Measurements from ENCODE around the gene R3HDML.
"Not testable (repeated sequence)": the region's sequence is repeated elsewhere in the genome, so short reads cannot be mapped to it uniquely, and the experiment has no call there.

Gene R3HDML, protein sequence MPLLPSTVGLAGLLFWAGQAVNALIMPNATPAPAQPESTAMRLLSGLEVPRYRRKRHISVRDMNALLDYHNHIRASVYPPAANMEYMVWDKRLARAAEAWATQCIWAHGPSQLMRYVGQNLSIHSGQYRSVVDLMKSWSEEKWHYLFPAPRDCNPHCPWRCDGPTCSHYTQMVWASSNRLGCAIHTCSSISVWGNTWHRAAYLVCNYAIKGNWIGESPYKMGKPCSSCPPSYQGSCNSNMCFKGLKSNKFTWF

DNA sequence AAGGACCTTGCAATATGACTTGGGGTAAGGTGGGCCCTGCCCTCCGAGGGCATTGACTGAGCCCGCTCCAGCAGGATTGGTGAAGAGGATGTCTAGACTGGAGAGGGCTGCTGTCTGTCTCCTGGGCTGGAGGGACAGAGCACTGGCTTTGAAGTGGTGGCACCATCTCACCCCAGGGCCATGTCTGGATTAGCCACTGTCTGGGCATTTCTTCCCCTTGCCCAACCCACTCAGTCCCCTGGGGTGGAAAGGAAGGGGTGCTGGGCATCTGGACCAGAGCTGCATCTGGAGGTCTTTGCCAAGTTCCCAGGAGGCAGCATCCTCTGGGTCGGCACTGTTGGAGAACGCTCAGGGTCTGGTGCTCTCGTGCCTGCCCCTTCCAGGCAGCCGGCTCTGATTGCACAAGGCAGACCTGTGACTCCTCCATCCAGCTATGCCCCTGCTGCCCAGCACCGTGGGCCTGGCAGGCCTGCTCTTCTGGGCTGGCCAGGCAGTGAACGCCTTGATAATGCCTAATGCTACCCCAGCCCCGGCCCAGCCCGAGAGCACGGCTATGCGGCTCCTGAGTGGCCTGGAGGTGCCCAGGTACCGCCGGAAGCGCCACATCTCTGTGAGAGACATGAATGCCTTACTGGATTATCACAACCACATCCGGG, at the start of gene R3HDML:
R3HDML (plus strand) TSS at position 319 of the 656 bp plus-strand sequence; CDS start at position 434, 115 bp downstream.
- no peak for DNase-seq

DNA sequence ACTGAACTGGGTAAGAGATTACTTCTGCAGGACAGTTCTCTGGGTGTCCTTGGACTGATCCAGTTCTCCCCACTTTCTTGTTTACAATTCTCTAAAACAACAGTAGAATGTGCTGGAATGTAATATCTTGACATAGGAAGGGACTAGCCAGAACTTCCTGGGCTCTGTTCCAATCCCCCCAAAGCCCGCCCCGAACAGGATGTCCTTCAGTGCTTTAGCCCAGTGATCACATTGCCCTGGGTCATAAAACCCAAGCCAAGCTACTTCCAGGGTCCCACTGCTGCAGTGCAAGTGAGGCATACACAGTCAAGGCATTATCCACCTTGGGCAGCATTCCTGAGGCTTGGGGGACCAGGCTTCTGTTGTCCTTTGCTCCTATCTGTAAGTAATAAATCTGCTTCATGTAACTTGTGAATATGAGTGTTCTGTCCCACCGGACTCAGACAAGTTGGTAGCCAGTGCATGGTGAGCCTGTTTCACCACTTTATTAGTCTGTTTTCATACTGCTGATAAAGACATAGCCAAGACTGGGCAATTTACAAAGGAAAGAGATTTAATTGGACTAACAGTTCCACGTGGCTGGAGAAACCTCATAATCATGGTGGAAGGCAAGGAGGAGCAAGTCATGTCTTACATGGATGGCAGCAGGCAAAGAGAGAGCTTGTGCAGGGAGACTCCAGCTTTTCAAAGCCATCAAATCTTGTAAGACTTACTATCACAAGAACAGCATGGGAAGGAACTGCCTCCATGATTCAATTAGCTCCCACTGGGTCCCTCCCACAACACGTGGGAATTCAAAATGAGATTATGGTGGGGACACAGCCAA, 49.4 kb upstream of the R3HDML start:
- no peak for DNase-seq

DNA sequence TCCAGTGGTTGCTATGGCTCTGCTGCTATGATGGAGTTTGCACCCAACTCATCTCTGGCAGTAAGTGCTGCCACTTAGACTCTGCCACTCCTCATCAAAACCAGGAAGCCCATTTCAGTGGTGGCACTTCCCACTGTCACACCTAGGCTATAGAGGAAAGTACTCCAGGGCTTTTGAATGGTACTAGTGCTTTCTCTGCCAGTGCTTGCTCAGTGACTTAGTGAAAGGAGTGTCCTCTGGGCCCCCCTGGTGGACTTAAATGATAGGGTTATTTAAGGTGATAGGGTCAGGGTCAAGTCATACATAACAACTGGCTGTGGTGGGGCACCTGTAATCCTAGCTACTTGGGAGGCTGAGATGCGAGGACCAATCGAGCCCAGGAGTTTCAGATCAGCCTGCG, 48.6 kb upstream of the R3HDML start:
- no peak for DNase-seq

DNA sequence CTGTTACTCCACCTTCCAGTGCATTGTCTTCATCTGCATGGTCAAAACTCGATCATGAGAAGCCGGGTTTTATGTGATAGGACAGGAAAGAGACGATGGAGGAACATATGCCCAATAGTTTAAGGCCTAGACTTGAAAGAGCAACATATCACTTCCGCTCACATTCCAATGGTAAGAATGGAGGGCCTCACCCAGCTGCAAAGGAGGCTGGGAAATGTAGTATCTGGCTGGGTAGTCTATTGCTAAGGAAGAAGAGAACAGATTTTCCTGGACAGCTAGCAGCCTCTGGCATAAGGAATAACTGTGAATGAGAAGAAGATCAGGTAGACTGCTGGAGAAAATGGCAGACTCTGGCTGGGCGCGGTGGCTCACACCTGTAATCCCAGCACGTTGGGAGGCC, 45.1 kb upstream of the R3HDML start:
- no peak for DNase-seq

DNA sequence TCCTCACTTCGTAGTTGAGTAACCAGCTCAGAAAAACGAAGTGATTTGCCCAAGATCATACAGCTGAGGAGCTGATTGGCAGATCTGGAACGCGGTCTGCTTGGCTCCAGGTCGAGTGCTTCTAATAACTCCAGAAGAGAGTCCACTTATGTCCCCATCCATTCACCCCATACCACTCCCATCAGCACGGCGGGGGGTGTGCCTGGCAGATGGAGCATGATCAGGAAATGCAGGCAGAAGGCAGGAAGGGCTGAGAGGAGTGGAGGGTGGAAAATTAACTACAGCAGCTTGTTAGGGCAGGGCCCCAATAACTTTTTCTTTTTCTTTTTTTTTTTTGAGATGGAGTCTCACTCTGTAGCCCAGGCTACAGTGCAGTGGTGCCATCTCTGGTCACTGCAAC, 40.8 kb upstream of the R3HDML start:
- no peak for DNase-seq

DNA sequence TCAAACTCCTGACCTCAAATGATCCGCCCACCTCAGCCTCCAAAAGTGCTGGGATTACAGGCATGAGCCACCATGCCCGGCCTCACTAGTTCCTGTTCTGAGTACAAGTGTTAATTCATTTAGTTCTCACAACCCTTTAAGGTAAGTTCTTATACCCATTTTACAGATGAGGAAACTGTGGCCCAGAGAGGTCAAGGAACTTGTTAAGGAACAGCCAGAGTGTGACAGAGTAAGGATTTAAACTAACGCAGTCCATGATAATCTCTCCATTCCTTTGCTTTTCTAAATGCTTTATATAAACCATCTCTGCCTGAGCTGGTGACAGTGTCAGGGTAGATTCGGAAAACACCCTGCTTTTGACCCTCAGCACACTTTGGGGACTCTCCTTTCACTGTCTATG, 39.1 kb upstream of the R3HDML start:
- no peak for DNase-seq

DNA sequence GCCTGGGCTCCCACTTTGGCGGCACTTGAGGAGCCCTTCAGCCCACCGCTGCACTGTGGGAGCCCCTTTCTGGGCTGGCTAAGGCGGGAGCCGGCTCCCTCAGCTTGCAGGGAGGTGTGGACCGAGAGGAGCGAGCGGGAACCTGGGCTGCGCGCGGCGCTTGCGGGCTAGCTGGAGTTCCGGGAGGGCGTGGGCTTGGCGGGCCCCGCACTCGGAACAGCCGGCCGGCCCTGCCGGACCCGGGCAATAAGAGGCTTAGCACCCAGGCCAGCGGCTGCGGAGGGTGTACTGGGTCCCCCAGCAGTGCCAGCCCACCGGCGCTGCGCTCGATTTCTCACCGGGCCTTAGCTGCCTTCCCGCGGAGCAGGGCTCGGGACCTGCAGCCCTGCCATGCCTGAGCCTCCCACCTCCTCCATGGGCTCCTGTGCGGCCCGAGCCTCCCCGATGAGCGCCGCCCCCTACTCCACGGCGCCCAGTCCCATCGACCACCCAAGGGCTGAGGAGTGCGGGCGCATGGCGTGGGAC, 37.8 kb upstream of the R3HDML start:
- not testable (repeated sequence) for DNase-seq

DNA sequence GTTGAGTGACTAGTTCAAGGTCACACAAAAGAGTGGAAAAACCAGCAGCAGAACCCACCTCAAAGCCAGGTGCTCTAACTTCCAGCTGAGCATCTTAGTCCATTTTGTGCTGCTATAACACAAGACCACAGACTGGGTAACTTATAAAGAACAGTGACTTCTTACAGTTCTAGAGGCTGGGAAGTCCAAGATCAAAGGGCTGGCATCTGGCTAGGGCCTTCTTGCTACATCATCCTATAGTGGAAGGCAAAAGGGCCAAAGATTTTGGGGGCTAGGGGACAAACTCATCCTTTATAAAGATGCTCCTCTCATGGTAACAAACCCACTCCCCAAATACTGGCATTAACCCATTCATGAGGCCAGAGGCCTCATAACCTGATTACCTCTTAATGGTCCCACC, 35.6 kb upstream of the R3HDML start:
- DNase-seq: no peak

DNA sequence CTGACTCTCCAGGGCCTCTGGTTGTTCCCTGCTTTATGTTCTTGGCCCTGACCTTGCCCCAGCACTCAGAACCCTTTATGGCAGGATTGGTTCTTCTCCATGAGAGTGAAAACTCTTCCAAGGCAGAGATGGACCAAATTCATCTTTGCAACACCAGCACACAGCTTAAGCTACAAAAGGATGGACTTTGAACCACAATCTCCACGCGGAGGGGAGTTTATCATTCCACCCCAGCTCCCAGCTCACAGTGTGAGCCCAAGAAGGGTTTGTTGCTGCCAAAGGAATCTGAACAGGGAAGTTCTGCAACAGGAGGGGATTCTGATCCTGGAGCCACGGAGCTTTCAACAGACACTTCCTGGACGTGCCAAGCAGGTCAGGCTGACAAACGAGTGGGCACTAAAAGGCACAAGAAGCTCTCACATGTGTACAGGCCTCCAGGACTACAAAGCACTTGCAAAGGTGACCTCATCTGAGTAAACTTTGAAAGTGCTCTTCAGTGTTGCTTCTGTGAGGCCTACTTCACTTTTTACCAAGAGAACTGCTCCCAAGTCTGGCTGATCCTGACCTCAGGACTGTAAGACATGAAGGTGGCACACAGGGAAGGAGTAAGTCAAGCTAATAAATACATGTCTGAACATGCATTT, 34.7 kb upstream of the R3HDML start:
- no peak for DNase-seq

DNA sequence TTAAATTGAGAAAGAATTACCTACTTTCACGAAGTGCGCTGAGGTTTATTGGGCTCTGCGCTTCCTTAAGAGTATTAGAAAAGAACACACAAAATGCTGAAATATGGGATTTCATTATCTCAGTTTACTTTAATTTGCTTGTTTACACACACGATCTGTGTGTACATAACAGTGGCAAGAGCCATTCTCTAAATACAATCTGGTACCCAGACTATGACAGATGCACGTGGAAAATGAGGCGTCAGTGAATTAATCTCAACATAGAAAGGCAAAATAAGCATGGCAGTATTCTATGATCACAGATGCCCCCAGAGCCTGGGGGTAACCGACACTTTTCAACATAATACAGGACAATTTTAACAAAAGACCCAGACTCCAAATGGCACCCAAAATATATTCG, 34.1 kb upstream of the R3HDML start:
- no peak for DNase-seq

DNA sequence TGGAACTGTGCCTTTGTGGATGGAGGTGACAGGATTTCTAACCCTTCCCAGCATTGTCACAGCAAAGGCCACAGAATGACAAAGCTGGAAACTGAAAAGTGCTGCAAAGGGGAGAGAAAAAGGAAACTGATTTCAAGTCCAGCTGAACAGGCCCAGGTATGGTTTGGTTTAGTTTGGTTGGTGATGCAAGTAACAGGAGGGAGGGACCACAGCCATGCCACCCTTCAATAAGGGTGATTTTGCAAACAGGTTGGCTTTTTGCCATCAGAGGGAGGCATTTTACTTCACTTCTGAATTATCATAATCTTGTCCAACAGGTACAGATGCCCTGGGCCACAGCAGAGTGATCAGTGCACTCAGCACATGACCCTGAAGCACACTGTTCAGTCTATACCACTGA, 32.5 kb upstream of the R3HDML start:
- no peak for DNase-seq

DNA sequence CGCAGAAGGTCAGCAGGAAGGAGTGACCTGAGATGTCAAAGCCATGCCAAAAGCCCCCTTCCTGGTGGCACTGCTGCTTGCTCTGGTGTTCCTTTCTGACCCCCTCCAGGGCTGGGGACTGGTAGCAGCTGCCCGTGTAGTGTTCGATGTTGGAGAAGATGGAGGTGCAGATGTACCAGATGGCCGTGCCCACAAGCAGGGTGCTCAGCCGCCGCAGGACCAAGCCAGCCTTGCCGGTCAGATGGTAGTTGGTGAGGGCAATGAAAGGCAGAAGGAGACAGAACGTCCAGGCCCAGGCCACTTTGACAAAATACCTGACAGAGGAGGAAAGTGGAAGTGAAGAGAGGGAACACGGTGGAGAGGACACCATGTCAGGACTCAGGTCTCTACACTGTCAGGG, 29.9 kb upstream of the R3HDML start:
- DNase-seq: no peak

DNA sequence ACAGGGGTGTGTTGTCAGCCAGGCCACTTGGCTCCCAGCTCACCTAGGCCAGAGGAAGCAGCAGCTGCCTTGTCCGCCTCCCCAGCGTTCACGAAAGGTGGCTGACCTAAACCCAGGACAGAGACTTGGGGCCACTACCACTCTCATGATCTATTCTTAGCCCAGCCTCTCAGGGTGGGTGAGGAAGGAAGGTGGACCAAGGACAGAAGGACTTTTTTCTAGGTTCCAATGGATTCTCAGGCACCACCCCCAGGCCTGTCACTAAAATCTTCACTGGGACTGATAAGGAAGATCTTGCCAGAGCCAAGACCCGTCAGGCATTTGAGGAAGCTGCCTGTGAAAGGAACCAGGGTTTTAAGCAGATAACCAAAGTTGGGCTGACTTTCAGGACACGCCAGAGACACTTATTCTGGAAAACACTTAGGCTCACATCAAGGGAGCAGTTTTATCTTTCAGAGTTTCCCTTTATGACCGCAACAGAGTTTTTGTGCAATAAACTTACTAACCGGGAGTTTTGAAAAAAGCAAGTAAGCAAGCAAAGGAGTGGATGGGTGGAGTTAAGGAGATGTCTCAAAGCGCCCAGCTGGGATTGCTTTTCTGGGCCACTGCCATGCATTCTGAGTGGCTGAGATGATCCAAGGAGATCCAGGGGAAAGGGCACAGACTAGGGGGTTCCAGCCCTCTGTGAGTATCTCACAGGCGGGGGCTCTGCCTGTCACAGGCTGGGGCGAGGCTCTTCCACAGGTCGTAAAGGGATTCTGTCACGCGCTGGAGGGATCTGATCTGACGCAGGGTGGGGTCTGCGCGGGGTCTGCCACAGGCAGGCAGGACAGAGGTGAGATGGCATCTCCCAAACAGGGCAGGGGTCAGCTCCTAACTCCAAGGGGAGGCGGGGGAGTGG, 26.8 kb upstream of the R3HDML start:
- peak in 7 of 56 donors; percentile 2 to 51 (median 24) for DNase-seq

DNA sequence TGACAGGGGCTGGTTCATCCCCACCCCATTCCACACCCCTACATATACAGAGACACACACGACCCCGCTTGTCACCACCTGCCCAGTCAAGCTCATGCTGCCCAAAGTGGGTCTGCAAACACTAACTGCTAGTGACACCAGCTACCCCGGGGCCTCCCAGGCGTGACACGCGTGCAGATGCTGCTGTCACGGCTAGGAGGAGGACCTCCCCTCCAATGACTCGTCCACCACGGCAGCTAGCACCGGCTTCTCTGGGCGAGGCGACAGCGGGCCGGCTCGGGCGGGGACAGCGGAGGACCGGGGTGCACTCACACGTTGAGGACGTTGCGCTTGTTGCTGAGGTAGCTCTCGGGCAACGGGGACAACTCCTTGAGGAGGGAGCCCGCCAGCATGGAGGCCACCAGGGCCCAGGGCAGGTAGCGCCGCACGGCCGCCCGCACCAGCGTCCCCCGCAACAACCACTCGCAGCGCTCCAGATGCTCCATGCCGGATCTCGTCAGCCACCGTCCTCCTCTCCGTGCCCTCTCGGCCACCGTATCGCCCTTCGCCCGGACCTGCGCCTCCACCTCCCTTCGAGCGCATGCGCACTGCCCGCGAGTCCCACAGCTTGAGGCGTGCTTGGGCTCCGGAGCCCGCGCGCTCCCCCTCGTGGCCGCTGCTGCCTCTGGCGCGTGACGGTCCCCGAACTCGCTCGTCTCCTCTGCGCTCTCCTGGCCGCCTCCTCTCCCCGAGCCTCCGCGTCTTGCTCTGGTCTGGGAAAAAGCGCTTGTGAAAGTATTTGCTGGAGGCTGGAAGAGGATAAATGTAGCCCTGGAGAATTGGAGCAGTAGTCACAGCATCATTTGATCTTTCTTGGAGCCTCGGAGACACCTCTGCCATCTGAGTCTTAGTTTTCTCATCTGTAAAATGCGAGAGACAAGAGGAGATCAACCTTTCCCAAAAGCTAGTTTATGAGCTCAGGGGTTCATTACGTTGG, 25.9 kb upstream of the R3HDML start, which contains the start of gene FITM2:
FITM2 (minus strand) TSS at position 539 of the 976 bp plus-strand sequence; CDS start at position 485, 54 bp downstream.
- peak; percentile 37 to 99 (median 94) for DNase-seq

DNA sequence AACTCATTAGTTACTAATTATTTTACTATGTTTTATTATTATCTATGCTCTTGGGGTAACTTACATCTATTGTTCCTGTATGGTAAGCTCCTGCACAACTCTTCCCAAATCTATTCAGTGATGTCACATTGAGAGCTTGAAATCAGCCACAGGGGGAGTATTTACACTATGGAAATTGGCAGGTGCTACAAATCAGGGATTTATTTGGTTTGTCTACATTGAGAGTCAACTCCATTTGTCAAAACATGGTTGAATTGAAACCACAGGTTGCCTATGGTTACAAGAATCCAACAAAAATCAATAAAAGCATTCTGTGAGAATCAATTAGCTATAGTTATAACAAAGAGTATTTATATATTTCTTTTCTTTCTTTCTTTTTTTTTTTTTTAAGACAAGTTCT, 22.0 kb upstream of the R3HDML start:
- DNase-seq: no peak

DNA sequence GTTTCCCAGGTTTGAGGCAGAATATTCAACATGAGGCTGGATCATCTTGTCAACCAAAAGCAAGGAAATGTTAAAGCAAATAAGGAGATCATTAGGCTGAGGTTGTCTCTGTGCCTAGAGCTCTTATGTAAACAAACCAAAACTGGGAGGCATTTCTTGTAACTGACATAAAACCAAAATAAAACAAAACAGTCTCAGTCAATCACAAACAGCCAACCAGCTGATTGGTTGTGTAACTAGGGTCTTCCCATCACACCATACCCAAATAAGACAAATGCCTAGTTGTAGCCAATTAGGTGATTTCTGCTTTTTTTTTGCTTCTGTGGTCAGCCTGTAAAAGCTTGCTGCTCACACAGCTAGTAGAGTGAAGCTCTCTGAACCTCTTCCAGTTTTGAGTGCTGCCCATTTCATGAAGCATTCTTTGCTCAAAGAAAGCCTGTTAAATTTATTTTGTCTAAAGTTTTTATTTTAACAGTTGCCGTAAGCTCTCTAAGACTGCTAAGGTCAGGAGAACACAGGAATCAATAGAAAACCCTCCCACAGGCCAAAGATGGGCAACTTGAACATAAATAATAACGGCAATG, 16.9 kb upstream of the R3HDML start:
- DNase-seq: no peak

DNA sequence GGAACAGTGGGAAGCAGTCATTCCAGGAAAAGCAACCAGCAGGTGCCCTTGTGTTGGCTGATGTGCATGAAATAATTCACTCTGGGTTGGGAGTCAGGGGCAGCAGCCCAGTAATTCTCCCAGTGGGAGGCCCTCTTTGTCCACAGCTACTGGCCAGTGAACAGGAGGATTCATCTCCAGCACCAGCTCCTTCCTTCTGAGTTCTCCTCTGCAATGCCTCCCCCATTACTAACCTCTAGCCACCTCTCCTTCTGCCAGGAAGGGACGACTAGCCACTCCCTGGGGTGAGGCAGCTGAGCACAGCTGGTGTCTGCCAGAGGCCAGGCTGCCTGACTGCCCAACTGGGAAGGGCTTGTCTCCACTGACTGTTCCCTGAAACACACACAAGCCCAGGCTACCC, 12.5 kb upstream of the R3HDML start:
- no peak for DNase-seq

DNA sequence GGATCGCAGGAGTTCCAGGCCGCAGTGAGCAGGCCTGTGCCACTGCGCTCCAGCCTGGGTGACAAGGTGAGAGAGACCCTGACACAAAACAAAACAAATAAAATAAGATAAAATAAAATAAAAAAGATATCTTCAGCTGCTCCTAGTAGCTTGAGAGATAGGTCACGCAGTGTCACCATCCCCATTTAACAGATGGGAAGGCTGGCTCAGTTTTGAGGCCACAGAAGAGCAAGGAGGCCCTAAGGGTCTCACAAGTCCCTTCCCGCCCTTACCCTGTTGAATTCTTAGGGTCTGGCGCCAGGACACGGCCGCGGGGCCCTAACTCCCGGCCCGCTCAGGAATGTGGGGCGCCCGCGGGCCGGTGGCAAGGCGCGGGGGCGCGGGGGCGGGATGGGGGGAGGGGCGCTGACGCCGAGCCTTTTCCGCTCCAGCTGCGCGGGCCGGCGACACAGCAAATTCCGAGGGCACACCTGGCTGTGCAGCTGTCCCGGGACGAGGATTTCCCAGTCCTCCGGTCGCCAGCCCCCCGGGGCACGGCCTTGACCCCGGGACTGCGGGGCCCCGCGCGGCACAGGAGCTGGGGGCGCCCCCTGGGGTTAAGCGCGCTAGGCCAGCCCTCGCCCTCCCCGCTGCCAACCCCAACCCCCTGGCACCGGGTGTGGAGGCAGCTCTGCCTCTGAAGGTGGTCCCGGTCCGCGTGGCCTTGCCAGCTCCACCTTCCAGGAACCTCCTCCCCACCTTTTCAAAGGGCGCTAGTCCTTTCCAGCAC, 10.3 kb upstream of the R3HDML start:
- DNase-seq: peak in 1 of 56 donors; percentile 13

Data from nucleus accumbens (tissue), 56 donors.